SK-N-SH (cell line): Measurements from ENCODE around the gene EIF4G2. TPM values are rescaled to one million over a fixed set of nuclear protein-coding genes. Genes with fewer than 3 reads are reported as not detected.

Source experiments
- CTCF ChIA-PET: fragments of 300-600, 350-600 bp; formaldehyde crosslinking; extraction: SDS; loops from one replicate; lab custom pipeline; 2021; lab: Yijun Ruan, JAX
- POLR2A ChIA-PET: fragments of 350-600 bp; sonication (Branson Sonifier 250); formaldehyde crosslinking; extraction: SDS; loops from one replicate; lab custom pipeline; 2020; ENCODE audit warnings: antibody characterized with exemption, inconsistent platforms; lab: Yijun Ruan, JAX
- DNase-seq: peaks from one replicate; pipeline ENCODE4 v3.0.0; 2012
- H2AFZ ChIP-seq: fragments of 200-600 bp; sonication (generic); 2 replicates; pipeline ENCODE4 v1.8.1; 2016; ENCODE audit warnings: antibody characterized with exemption, mild to moderate bottlenecking, low read depth
- H3F3A ChIP-seq: fragments of 200-600 bp; sonication (generic); replicated peaks from 2 replicates; pipeline ENCODE3; 2016; ENCODE audit warnings: antibody characterized with exemption, mild to moderate bottlenecking; ENCODE audit not compliant: insufficient read depth
- H3K27ac ChIP-seq, 2 experiments: fragments of 200-500 bp in 1 of 2; fragments of 200-600 bp in 1 of 2; sonication (Bioruptor generic) in 1 of 2; sonication (generic), shearing (Covaris generic) in 1 of 2; 2 replicates each; pipeline versions ENCODE4 v1.5.1 to v1.6.1; 2014 to 2016; ENCODE audit warnings: low read depth in 2 of 2, inconsistent platforms in 1 of 2, low read length in 1 of 2, mild to moderate bottlenecking in 1 of 2, mixed read lengths in 1 of 2
- H3K27me3 ChIP-seq: fragments of 200-600 bp; sonication (generic), shearing (Covaris generic); 2 replicates; pipeline ENCODE4 v1.6.1; 2016; ENCODE audit warnings: mixed run types; ENCODE audit not compliant: insufficient read depth
- H3K36me3 ChIP-seq, 2 experiments: fragments of 200-500 bp in 1 of 2; fragments of 200-600 bp in 1 of 2; sonication (Bioruptor generic) in 1 of 2; sonication (generic) in 1 of 2; replicated peaks in 1 of 2; 2 replicates each; pipeline versions ENCODE3 to v1.5.1; 2014 to 2016; ENCODE audit warnings: low read length in 1 of 2, mild to moderate bottlenecking in 1 of 2; ENCODE audit not compliant: insufficient read depth in 2 of 2, control insufficient read depth in 1 of 2
- H3K4me1 ChIP-seq, 2 experiments: fragments of 200-500 bp in 1 of 2; fragments of 200-600 bp in 1 of 2; sonication (Bioruptor generic) in 1 of 2; sonication (generic), shearing (Covaris generic) in 1 of 2; 2 replicates each; pipeline versions ENCODE4 v1.5.1 to v1.6.1; 2014 to 2016; ENCODE audit warnings: low read depth in 1 of 2, low read length in 1 of 2, mixed run types in 1 of 2; ENCODE audit not compliant: insufficient read depth in 2 of 2, control insufficient read depth in 1 of 2
- H3K4me2 ChIP-seq: fragments of 200-600 bp; sonication (generic), shearing (Covaris generic); 2 replicates; pipeline ENCODE4 v1.6.1; 2017; ENCODE audit warnings: mixed run types
- H3K4me3 ChIP-seq, 2 experiments: fragments of 200-500 bp in 1 of 2; fragments of 200-600 bp in 1 of 2; sonication (Bioruptor generic) in 1 of 2; sonication (generic), shearing (Covaris generic) in 1 of 2; 2 replicates each; pipeline versions ENCODE4 v1.5.1 to v1.8.1; 2014 to 2016; ENCODE audit warnings: low read depth in 2 of 2, inconsistent platforms in 1 of 2, low read length in 1 of 2, mild to moderate bottlenecking in 1 of 2, mixed read lengths in 1 of 2, moderate library complexity in 1 of 2
- H3K79me2 ChIP-seq: fragments of 200-600 bp; sonication (generic); 2 replicates; pipeline ENCODE4 v1.8.1; 2017; ENCODE audit warnings: mild to moderate bottlenecking; ENCODE audit not compliant: insufficient read depth
- H3K9ac ChIP-seq: fragments of 200-600 bp; sonication (generic); 2 replicates; pipeline ENCODE4 v1.6.1; 2017; ENCODE audit warnings: mixed run types
- H3K9me2 ChIP-seq: fragments of 200-600 bp; sonication (generic); 2 replicates; pipeline ENCODE4 v1.6.1; 2017; ENCODE audit warnings: mixed run types
- H3K9me3 ChIP-seq: fragments of 200-600 bp; sonication (generic); 2 replicates; pipeline ENCODE4 v1.6.1; 2017; ENCODE audit warnings: mixed run types, mild to moderate bottlenecking, moderate library complexity
- H4K20me1 ChIP-seq: fragments of 200-600 bp; sonication (generic); 2 replicates; pipeline ENCODE4 v1.6.1; 2017; ENCODE audit warnings: mild to moderate bottlenecking, mixed run types; ENCODE audit not compliant: insufficient read depth
- CHD2 ChIP-seq: fragments of 150-350 bp; IDR thresholded peaks from 2 replicates; pipeline ENCODE4 v1.6.1; 2018; ENCODE audit warnings: low read length; ENCODE audit not compliant: partially characterized antibody
- ELF1 ChIP-seq: IDR thresholded peaks from 2 replicates; pipeline ENCODE4 v1.4.0; 2012
- EP300 ChIP-seq, 2 experiments: IDR thresholded peaks; 2 replicates each; pipeline versions ENCODE4 v1.4.0 to v1.6.1; 2012; ENCODE audit warnings: borderline replicate concordance in 1 of 2, low read depth in 1 of 2, low read length in 1 of 2
- EZH2phosphoT487 ChIP-seq: fragments of 200-600 bp; sonication (generic); IDR thresholded peaks from 2 replicates; pipeline ENCODE4 v1.6.1; 2017; ENCODE audit warnings: low read depth, mixed run types, mild to moderate bottlenecking, antibody characterized with exemption, moderate library complexity, borderline replicate concordance
- MAX ChIP-seq: IDR thresholded peaks from 2 replicates; pipeline ENCODE4 v1.4.0; 2012; ENCODE audit warnings: low read depth
- NFIC ChIP-seq: IDR thresholded peaks from 2 replicates; pipeline ENCODE4 v1.4.0; 2012; ENCODE audit warnings: borderline replicate concordance
- POLR2AphosphoS5 ChIP-seq: IDR thresholded peaks from 2 replicates; pipeline ENCODE4 v1.6.1; 2012; ENCODE audit warnings: low read depth, low read length
- RAD21 ChIP-seq: IDR thresholded peaks from 2 replicates; pipeline ENCODE4 v1.6.1; 2012; ENCODE audit warnings: mild to moderate bottlenecking, low read length
- REST ChIP-seq: IDR thresholded peaks from 2 replicates; pipeline ENCODE4 v1.6.1; 2012; ENCODE audit warnings: mild to moderate bottlenecking, low read depth, low read length, moderate library complexity
- RFX5 ChIP-seq: IDR thresholded peaks from 2 replicates; pipeline ENCODE4 v1.6.1; 2012; ENCODE audit warnings: mild to moderate bottlenecking, improper control_type of control experiment, low read length
- SMC3 ChIP-seq: IDR thresholded peaks from 2 replicates; pipeline ENCODE4 v1.6.1; 2012; ENCODE audit warnings: low read depth, low read length, improper control_type of control experiment
- TAF1 ChIP-seq: IDR thresholded peaks from 2 replicates; pipeline ENCODE4 v1.6.1; 2012; ENCODE audit warnings: low read depth, mild to moderate bottlenecking, low read length, moderate library complexity, borderline replicate concordance
- TCF12 ChIP-seq: IDR thresholded peaks from 2 replicates; pipeline ENCODE4 v1.4.0; 2012
- TEAD4 ChIP-seq: IDR thresholded peaks from 2 replicates; pipeline ENCODE4 v1.4.0; 2012; ENCODE audit warnings: mild to moderate bottlenecking, borderline replicate concordance; ENCODE audit not compliant: insufficient read depth
- ZBTB33 ChIP-seq: IDR thresholded peaks from 2 replicates; pipeline ENCODE4 v1.4.0; 2012; ENCODE audit warnings: low read depth, borderline replicate concordance
- WGBS: methylation state at CpG from one replicate; pipeline ENCODE4 v1.1.6; 2017; ENCODE audit warnings: low lambda C conversion rate; 5-methylcytosine and 5-hydroxymethylcytosine counted together
- polyA plus RNA-seq, 3 experiments: library from polyadenylated mRNA; depleted of rRNA; stranded (reverse); fragments of >200 nt; gene quantifications; 2 replicates each; pipeline ENCODE4 v1.2.3, GENCODE V29; 2012
- TF ChIP-seq, protein P1 (sequence below): IDR thresholded peaks from 2 replicates; pipeline ENCODE4; 2012
- TF ChIP-seq, protein P2 (sequence below): fragments of 150-350 bp; IDR thresholded peaks from 2 replicates; pipeline ENCODE4 v1.6.1; 2017; ENCODE audit warnings: antibody characterized with exemption, low read length, low read depth, borderline replicate concordance

Gene EIF4G2
- polyA plus RNA-seq, 1 of the 3 experiments (the other 2 are of a cell fraction): 298 TPM

DNA sequence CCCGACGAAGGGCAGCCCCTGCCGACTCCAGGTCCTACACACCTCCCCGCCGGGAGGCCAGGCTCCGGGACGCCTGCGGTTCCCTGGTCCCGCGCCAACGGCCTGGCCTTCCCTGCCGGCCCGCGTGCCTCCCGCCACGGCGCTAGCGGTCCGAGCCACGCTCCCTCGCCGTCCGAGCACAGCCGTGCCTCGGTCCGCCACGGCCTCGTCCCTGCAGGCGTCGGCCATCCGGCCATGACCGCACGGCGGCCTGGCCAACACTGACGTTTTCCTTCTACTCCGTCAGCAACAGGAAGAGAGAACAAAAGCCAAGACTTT lies 532 bp downstream of the EIF4G2 start:
- peaks cover 17 to 27% of the 10 kb centered on the region in 2 experiments for H3K4me1 ChIP-seq
- no peaks in the 10 kb centered on the region for H3K9me3 ChIP-seq
- H3K79me2 ChIP-seq: peaks cover 61% of the 10 kb centered on the region
- peaks cover 34% of the 10 kb centered on the region for H3F3A ChIP-seq
- H3K4me2 ChIP-seq: peak overlapping the region; percentile 88
- CTCF ChIA-PET: interaction anchor here (0.7 to 3.9 kb wide), 6 partner anchors 10 to 1337 kb away, joined by 3 to 35 read pairs (median 8); no protein-coding TSS in a partner anchor
- H4K20me1 ChIP-seq: peaks cover 45% of the 10 kb centered on the region
- POLR2A ChIA-PET: interaction anchor here (0.6 to 3.1 kb wide), 24 partner anchors 10 to 1201 kb away, joined by 3 to 84 read pairs (median 5); partner anchors contain the start of genes CTR9 and ZBED5
- no peak for DNase-seq
- H3K36me3 ChIP-seq: peaks cover 39 to 45% of the 10 kb centered on the region in 2 experiments
- H3K27me3 ChIP-seq: no peaks in the 10 kb centered on the region
- H3K4me3 ChIP-seq: peak overlapping the region; percentile 75 to 93
- no peaks in the 10 kb centered on the region for H3K9me2 ChIP-seq
- H3K27ac ChIP-seq: peak overlapping the region; percentile 94 to 95
- WGBS: 1% methylated on average over 13 of the region's 36 CpGs
- no peak for TF ChIP-seq ELF1
- TF ChIP-seq TCF12: no peak
- TF ChIP-seq EZH2phosphoT487: no peak
- no peak for TF ChIP-seq EP300 (IDR thresholded peaks at IDR 0.05; ENCODE audit: borderline replicate concordance in 1 of 2, low read depth in 1 of 2, low read length in 1 of 2)
- TF ChIP-seq, protein P1, sequence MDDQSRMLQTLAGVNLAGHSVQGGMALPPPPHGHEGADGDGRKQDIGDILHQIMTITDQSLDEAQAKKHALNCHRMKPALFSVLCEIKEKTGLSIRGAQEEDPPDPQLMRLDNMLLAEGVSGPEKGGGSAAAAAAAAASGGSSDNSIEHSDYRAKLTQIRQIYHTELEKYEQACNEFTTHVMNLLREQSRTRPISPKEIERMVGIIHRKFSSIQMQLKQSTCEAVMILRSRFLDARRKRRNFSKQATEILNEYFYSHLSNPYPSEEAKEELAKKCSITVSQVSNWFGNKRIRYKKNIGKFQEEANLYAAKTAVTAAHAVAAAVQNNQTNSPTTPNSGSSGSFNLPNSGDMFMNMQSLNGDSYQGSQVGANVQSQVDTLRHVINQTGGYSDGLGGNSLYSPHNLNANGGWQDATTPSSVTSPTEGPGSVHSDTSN: no peak
- no peak for TF ChIP-seq SMC3
- TF ChIP-seq, all 33 proteins: peak for 0
- Histone ChIP-seq H2AFZ (peak overlapping the region; percentile 15; the same call in 1 of the 2 replicates), H3K9ac (peak overlapping the region; percentile 100)

DNA sequence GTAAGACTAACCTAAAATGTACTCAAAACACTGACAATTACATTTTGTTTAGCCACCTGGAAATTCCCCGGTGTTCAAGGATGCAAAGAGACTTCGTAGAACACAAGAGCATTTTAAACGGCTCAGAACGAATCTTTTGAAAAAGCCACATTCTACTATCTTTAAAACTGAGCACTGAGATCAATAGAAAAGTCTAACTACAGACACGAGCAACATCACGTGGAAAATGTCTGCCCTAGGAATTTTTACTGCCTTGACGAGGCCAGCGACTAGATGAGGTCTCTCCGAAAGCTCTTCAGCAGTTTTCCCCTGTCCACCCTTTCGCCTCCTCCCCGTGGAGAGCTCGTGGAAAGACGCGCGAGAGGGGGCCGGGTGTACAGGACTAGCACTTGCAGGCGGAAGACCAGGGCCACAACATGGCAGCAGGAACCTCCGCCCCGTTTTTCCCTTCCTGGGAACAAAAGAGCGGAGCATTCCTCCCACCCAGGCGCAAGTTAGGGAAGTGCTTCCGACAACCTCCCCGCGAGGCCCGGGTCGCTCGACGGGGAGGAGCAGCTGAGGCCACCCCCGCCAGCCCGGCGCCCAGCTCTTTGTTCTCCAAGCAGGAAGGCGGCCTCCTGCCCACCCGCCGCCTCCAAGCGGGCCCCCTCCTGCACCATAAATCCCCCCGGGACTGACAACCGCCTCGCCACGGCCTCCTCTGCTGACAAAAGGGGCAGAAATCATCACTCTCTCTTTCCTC lies 1.1 kb downstream of the EIF4G2 start:
- CTCF ChIA-PET: interaction anchor here (0.7 to 3.9 kb wide), 5 partner anchors 10 to 1337 kb away, joined by 3 to 35 read pairs (median 8); no protein-coding TSS in a partner anchor
- TF ChIP-seq CHD2 (peak; percentile 45), REST (no peak), RFX5 (no peak), TAF1 (peak; percentile 25; the same call in 1 of the 2 replicates), RAD21 (no peak), ZBTB33 (no peak), TEAD4 (no peak), NFIC (no peak), MAX (peak; percentile 63), POLR2AphosphoS5 (no peak; the same call in 1 of the 2 replicates), EP300 (IDR thresholded peaks at IDR 0.05; ENCODE audit: borderline replicate concordance in 1 of 2, low read depth in 1 of 2, low read length in 1 of 2) (no peak)
- TF ChIP-seq, protein P2, sequence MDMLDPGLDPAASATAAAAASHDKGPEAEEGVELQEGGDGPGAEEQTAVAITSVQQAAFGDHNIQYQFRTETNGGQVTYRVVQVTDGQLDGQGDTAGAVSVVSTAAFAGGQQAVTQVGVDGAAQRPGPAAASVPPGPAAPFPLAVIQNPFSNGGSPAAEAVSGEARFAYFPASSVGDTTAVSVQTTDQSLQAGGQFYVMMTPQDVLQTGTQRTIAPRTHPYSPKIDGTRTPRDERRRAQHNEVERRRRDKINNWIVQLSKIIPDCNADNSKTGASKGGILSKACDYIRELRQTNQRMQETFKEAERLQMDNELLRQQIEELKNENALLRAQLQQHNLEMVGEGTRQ: no peak

More for the DNA sequence above, 1.1 kb downstream of the EIF4G2 start:
- POLR2A ChIA-PET: interaction anchor here (0.6 to 3.1 kb wide), 12 partner anchors 10 to 1202 kb away, joined by 3 to 84 read pairs (median 10); partner anchors contain the start of genes CTR9 and ZBED5
- Histone ChIP-seq H2AFZ (no peak overlapping the region), H3K4me1 (peaks cover 17 to 27% of the 10 kb centered on the region in 2 experiments), H4K20me1 (peaks cover 47% of the 10 kb centered on the region), H3K9ac (peak overlapping the region; percentile 100), H3K79me2 (peaks cover 67% of the 10 kb centered on the region), H3K27me3 (no peaks in the 10 kb centered on the region), H3K9me3 (no peaks in the 10 kb centered on the region), H3K4me3 (peak overlapping the region; percentile 75 to 93), H3K9me2 (no peaks in the 10 kb centered on the region), H3K4me2 (peak overlapping the region; percentile 88), H3F3A (peaks cover 39% of the 10 kb centered on the region), H3K36me3 (peaks cover 44 to 50% of the 10 kb centered on the region in 2 experiments), H3K27ac (peak overlapping the region; percentile 94 to 95)
- WGBS: under 1% methylated on average over 34 of the region's 39 CpGs
- DNase-seq: peak; percentile 58
